Liver (tissue), 9 donors: ENCODE data around the gene CACNA1D. TPM values are rescaled to one million over a fixed set of nuclear protein-coding genes. Genes with fewer than 3 reads are reported as not detected.

ENCODE experiments used
- DNase-seq: peaks from one replicate; pipeline ENCODE4 v3.0.0-alpha.2; 2017; ENCODE audit warnings: low spot score
- H3K27ac ChIP-seq, 2 donors: one replicate each; pipeline ENCODE4 v1.7.0; 2013; ENCODE audit warnings: inconsistent platforms in 2 of 2, low read length in 2 of 2, control low read depth in 1 of 2, low read depth in 1 of 2, mild to moderate bottlenecking in 1 of 2
- H3K27me3 ChIP-seq, 4 donors: one replicate each; pipeline versions ENCODE4 v1.6.1 to v1.7.0; 2013; ENCODE audit warnings: low read length in 3 of 4, inconsistent platforms in 1 of 4, mild to moderate bottlenecking in 1 of 4, moderate library complexity in 1 of 4; ENCODE audit not compliant: control insufficient read depth in 4 of 4, insufficient read depth in 4 of 4
- H3K36me3 ChIP-seq, 4 donors: one replicate each; pipeline versions ENCODE4 v1.6.1 to v1.7.0; 2013; ENCODE audit warnings: low read length in 3 of 4, mild to moderate bottlenecking in 3 of 4, low read depth in 1 of 4, moderate library complexity in 1 of 4; ENCODE audit not compliant: control insufficient read depth in 4 of 4, insufficient read depth in 3 of 4
- H3K4me1 ChIP-seq, 4 donors: one replicate each; pipeline versions ENCODE4 v1.6.1 to v1.7.0; 2013; ENCODE audit warnings: low read length in 3 of 4, mild to moderate bottlenecking in 3 of 4, moderate library complexity in 1 of 4; ENCODE audit not compliant: control insufficient read depth in 4 of 4, insufficient read depth in 4 of 4
- H3K4me3 ChIP-seq, 3 donors: one replicate each; pipeline versions ENCODE4 v1.6.1 to v1.7.0; 2013; ENCODE audit warnings: low read length in 3 of 3, control low read depth in 1 of 3, low read depth in 1 of 3, mild to moderate bottlenecking in 1 of 3
- H3K9ac ChIP-seq, 2 donors: one replicate each; pipeline ENCODE4 v1.7.0; 2013; ENCODE audit warnings: low read length in 2 of 2, mild to moderate bottlenecking in 2 of 2, moderate library complexity in 2 of 2, control low read depth in 1 of 2, low read depth in 1 of 2
- H3K9me3 ChIP-seq, 4 donors: one replicate each; pipeline versions ENCODE4 v1.6.1 to v1.7.0; 2013; ENCODE audit warnings: low read length in 3 of 4; ENCODE audit not compliant: control insufficient read depth in 4 of 4
- FOXA2 ChIP-seq: IDR thresholded peaks from 2 replicates; pipeline ENCODE4 v1.6.1; 2016; ENCODE audit warnings: antibody characterized with exemption
- GABPA ChIP-seq, 2 donors: IDR thresholded peaks in 1 of 2; conservative IDR thresholded peaks in 1 of 2; 2 replicates each; pipeline ENCODE4 v1.6.1; 2016; ENCODE audit warnings: antibody characterized with exemption in 2 of 2, mild to moderate bottlenecking in 1 of 2, moderate library complexity in 1 of 2
- HNF4A ChIP-seq, 2 donors: conservative IDR thresholded peaks; 2 replicates each; pipeline ENCODE4 v1.6.1; 2016; ENCODE audit warnings: antibody characterized with exemption in 2 of 2, mild to moderate bottlenecking in 2 of 2
- JUND ChIP-seq, 2 donors: IDR thresholded peaks; 2 replicates each; pipeline ENCODE4 v1.6.1; 2016; ENCODE audit warnings: antibody characterized with exemption in 2 of 2
- NR2F2 ChIP-seq: IDR thresholded peaks from 2 replicates; pipeline ENCODE4 v1.6.1; 2016; ENCODE audit warnings: antibody characterized with exemption
- RAD21 ChIP-seq, 2 donors: IDR thresholded peaks; 2 replicates each; pipeline ENCODE4 v1.6.1; 2016; ENCODE audit warnings: antibody characterized with exemption in 2 of 2, mild to moderate bottlenecking in 2 of 2
- RXRA ChIP-seq, 2 donors: IDR thresholded peaks; 2 replicates each; pipeline ENCODE4 v1.6.1; 2017 to 2018; ENCODE audit warnings: antibody characterized with exemption in 2 of 2, mild to moderate bottlenecking in 1 of 2
- SP1 ChIP-seq: IDR thresholded peaks from 2 replicates; pipeline ENCODE4 v1.6.1; 2018; ENCODE audit warnings: antibody characterized with exemption, mild to moderate bottlenecking
- TAF1 ChIP-seq: conservative IDR thresholded peaks from 2 replicates; pipeline ENCODE4 v1.6.1; 2016; ENCODE audit warnings: antibody characterized with exemption, mild to moderate bottlenecking
- YY1 ChIP-seq: IDR thresholded peaks from 2 replicates; pipeline ENCODE4 v1.6.1; 2016; ENCODE audit warnings: antibody characterized with exemption, mild to moderate bottlenecking
- WGBS: extraction: QIAGEN DNeasy Blood & Tissue Kit; methylation state at CpG from one replicate; pipeline ENCODE4 v1.1.7; 2013; 5-methylcytosine and 5-hydroxymethylcytosine counted together
- polyA plus RNA-seq, 2 donors: library from polyadenylated mRNA; stranded (reverse) in 1 of 2; unstranded in 1 of 2; fragments of 200-250 nt in 1 of 2; fragments of >200 nt in 1 of 2; fragmentation: Nextera tagmentation in 1 of 2; extraction: Ambion mirVana in 1 of 2; gene quantifications; one replicate each; pipeline versions ENCODE4 v1.2.1 to v1.2.3, GENCODE V29; 2013 to 2015
- total RNA-seq, 2 donors: library from RNA; depleted of rRNA; stranded (reverse); fragments of >200 nt; gene quantifications; one replicate each; pipeline ENCODE4 v1.2.3, GENCODE V29; 2014
- TF ChIP-seq, protein P1 (sequence below): IDR thresholded peaks from 2 replicates; pipeline ENCODE4 v1.6.1; 2016; ENCODE audit warnings: antibody characterized with exemption, mild to moderate bottlenecking
- TF ChIP-seq, protein P2 (sequence below): IDR thresholded peaks from 2 replicates; pipeline ENCODE4 v1.6.1; 2016; ENCODE audit warnings: antibody characterized with exemption
- donor health status: healthy.
- donor health status: healthy.
- donor health status: healthy.
- donor health status: healthy.
- donor health status: healthy.

CACNA1D gene
- total and polyA plus RNA-seq, 4 donors: 1.8 to 18.9 (median 3.4) TPM

DNA sequence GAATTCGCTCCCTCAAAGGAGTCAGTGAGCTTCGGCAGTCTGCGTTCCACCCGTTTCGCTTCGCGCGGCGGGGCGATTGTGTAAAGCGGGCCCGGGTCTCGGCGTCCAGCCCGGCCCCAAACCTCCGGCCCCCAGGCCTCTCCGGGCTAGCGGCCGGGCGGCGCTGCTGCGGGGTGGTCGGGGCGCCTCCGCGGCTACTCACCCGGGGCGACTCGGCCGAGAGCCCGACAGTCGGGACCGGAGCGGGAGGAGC is 351.4 kb downstream of the CACNA1D start:
- WGBS: under 1% methylated on average over 34 of the region's 34 CpGs
- H3K4me1 ChIP-seq: peaks cover 2 to 46% (median 18%) of the 10 kb centered on the region in 4 donors
- peak overlapping the region; percentile 16 to 85 (median 58) for H3K4me3 ChIP-seq
- peak overlapping the region; percentile 98 to 99 for H3K27ac ChIP-seq
- no peaks in the 10 kb centered on the region for H3K9me3 ChIP-seq
- TF ChIP-seq RAD21 (IDR thresholded peaks at IDR 0.05): no peak
- TF ChIP-seq, protein P1, sequence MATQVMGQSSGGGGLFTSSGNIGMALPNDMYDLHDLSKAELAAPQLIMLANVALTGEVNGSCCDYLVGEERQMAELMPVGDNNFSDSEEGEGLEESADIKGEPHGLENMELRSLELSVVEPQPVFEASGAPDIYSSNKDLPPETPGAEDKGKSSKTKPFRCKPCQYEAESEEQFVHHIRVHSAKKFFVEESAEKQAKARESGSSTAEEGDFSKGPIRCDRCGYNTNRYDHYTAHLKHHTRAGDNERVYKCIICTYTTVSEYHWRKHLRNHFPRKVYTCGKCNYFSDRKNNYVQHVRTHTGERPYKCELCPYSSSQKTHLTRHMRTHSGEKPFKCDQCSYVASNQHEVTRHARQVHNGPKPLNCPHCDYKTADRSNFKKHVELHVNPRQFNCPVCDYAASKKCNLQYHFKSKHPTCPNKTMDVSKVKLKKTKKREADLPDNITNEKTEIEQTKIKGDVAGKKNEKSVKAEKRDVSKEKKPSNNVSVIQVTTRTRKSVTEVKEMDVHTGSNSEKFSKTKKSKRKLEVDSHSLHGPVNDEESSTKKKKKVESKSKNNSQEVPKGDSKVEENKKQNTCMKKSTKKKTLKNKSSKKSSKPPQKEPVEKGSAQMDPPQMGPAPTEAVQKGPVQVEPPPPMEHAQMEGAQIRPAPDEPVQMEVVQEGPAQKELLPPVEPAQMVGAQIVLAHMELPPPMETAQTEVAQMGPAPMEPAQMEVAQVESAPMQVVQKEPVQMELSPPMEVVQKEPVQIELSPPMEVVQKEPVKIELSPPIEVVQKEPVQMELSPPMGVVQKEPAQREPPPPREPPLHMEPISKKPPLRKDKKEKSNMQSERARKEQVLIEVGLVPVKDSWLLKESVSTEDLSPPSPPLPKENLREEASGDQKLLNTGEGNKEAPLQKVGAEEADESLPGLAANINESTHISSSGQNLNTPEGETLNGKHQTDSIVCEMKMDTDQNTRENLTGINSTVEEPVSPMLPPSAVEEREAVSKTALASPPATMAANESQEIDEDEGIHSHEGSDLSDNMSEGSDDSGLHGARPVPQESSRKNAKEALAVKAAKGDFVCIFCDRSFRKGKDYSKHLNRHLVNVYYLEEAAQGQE: no peak
- no peak for TF ChIP-seq JUND (IDR thresholded peaks at IDR 0.05)
- TF ChIP-seq RXRA (IDR thresholded peaks at IDR 0.05): no peak
- H3K36me3 ChIP-seq: no peaks in the 10 kb centered on the region
- no peak for DNase-seq
- H3K9ac ChIP-seq: peak overlapping the region; percentile 61 to 90
- H3K27me3 ChIP-seq: no peaks in the 10 kb centered on the region

GRCh38 chr3:53846134-53846850 is 351.9 kb downstream of the CACNA1D start, which contains the start of the genes CHDH and IL17RB:
TSS of gene CHDH (minus strand) at chr3:53846419. CDS start at chr3:53824008, 22,411 bp downstream.
TSS of gene IL17RB (plus strand) at chr3:53846568. CDS start at chr3:53846589, 21 bp downstream.
- H3K36me3 ChIP-seq: no peaks in the 10 kb centered on the region
- peak within 1 kb of the TSS; percentile 49 to 85 (median 58) for H3K4me3 ChIP-seq
- DNase-seq: peak; percentile 70
- peaks cover 2 to 43% (median 17%) of the 10 kb centered on the region in 4 donors for H3K4me1 ChIP-seq
- 1% methylated on average over 91 of the region's 91 CpGs for WGBS
- peak within 1 kb of the TSS; percentile 98 to 99 for H3K27ac ChIP-seq
- H3K9me3 ChIP-seq: no peaks in the 10 kb centered on the region
- H3K9ac ChIP-seq: peak within 1 kb of the TSS; percentile 61 to 90
- no peaks in the 10 kb centered on the region for H3K27me3 ChIP-seq
- TF ChIP-seq, protein P2, sequence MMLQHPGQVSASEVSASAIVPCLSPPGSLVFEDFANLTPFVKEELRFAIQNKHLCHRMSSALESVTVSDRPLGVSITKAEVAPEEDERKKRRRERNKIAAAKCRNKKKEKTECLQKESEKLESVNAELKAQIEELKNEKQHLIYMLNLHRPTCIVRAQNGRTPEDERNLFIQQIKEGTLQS: no peak
- TF ChIP-seq, protein P1: peak; percentile 84
- TF ChIP-seq SP1: peak; percentile 18
- peak; percentile 13 for TF ChIP-seq YY1
- TF ChIP-seq RAD21 (IDR thresholded peaks at IDR 0.05): peak in 1 of 2 donors; percentile 23
- TF ChIP-seq TAF1: no peak
- no peak for TF ChIP-seq NR2F2
- TF ChIP-seq HNF4A (conservative IDR thresholded peaks at IDR 0.05): peak in 1 of 2 donors; percentile 6
- TF ChIP-seq FOXA2: no peak
- no peak for TF ChIP-seq GABPA (IDR thresholded peaks at IDR 0.05 in 1 of 2, conservative IDR thresholded peaks at IDR 0.05 in 1 of 2)
